Cardiac fibroblast (primary cell): Measurements from ENCODE around the gene EXOC6B.

Experiments used
- DNase-seq, 2 donors: peaks; one replicate each; pipeline versions ENCODE4 v3.0.0 to v3.0.0-alpha.2; 2010; ENCODE audit warnings: low read depth in 2 of 2
- H3K4me3 ChIP-seq, 2 donors: replicated peaks in 1 of 2; 1 replicate in 1 of 2; 2 replicates in 1 of 2; pipeline ENCODE4 v1.5.1; 2011; ENCODE audit warnings: low read depth in 2 of 2, low read length in 2 of 2, mild to moderate bottlenecking in 2 of 2, moderate library complexity in 1 of 2
- TF ChIP-seq, protein P1 (sequence below): IDR thresholded peaks from one replicate; pipeline ENCODE4 v1.5.1; 2011; ENCODE audit warnings: low read depth, mild to moderate bottlenecking, low read length, inconsistent platforms

EXOC6B gene

DNA sequence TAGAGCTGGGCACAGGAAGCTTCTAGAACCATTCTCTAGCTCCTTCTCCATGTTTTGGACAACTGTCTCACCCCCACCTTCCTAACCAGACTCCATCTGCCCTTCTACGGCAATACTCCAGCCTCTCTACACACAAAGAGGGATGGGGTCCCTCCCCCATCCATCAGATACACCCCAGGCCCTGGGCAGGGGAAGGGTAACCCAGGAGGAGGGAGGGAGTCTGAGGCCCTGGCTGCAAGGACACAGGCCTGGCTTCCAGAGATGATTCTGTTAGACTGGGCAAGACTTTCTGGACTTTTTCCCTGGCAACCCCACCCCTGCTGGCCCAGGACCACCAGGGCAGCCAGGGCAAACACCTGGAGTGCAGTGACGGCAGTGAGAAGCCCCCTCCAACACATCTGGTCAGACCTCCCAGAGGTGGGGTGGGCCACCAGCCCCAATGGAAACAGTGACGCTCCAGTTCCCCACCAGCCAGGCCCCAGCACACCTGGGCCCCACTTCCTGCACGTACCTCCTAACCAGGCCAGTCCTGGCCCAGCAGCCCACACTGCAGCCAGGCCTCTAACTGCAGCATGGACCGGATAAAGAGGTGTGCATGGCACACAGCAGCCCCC, 684.7 kb downstream of the EXOC6B start:
- TF ChIP-seq, protein P1, sequence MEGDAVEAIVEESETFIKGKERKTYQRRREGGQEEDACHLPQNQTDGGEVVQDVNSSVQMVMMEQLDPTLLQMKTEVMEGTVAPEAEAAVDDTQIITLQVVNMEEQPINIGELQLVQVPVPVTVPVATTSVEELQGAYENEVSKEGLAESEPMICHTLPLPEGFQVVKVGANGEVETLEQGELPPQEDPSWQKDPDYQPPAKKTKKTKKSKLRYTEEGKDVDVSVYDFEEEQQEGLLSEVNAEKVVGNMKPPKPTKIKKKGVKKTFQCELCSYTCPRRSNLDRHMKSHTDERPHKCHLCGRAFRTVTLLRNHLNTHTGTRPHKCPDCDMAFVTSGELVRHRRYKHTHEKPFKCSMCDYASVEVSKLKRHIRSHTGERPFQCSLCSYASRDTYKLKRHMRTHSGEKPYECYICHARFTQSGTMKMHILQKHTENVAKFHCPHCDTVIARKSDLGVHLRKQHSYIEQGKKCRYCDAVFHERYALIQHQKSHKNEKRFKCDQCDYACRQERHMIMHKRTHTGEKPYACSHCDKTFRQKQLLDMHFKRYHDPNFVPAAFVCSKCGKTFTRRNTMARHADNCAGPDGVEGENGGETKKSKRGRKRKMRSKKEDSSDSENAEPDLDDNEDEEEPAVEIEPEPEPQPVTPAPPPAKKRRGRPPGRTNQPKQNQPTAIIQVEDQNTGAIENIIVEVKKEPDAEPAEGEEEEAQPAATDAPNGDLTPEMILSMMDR = no peak
- no peak for DNase-seq
- H3K4me3 ChIP-seq = no peak overlapping the region

DNA sequence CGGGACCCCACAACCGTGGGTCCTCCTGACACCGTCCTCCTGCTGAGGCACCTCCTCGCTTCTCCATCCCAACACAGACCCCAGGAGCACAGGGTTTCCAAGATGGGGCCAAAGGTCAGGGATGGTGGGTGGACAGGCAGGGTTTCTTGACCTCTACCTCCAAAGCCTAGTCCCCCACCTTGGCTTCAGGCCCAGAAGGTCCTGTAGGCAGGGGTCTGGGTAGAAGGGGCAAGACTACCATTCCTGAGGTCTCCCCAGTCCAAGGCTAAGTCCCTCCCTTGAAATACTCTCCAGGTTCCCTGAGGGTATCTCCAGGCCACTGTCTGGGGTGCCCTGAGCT, 685.2 kb downstream of the EXOC6B start:
- TF ChIP-seq, protein P1 = no peak
- DNase-seq = no peak

DNA sequence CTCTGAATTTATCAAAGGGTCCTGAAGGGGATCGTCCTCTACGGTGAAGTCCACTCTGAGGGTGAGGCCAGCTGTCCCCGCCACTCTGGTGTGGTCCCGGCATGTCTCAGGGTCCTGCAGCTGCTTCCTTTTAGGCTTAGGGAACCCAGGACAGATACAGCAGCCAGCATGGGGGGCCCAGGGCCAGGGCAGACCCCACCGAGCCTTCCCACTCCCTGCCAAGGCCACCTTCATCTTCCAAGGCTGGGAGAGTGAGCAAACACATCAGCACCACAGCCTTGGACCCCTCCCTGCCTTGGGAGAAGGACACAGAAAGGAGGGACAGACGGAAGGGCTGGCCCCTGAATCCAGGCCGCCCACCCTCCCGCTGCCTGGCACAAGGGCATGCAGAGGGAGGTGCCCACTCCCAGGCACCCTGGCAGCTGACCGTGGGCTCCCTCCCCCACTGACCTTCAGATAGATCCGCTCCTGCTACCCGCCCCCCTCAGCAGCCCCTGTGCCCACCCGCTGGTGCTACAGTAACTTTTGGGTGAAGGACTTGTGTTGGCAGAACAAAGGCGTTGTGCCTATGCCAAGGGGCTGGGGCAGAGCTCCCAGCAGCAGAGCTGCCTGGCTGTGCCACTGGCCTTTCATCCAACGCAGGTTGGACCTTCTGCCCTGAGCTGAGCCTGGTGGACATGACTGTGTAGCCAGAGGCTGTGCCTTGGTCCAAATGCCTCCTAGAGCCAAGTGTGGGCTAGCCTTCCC, 685.8 kb downstream of the EXOC6B start:
- no peak for DNase-seq
- TF ChIP-seq, protein P1 = no peak
- H3K4me3 ChIP-seq = no peak overlapping the region

More for the DNA sequence above, 685.2 kb downstream of the EXOC6B start:
- no peak overlapping the region for H3K4me3 ChIP-seq

DNA sequence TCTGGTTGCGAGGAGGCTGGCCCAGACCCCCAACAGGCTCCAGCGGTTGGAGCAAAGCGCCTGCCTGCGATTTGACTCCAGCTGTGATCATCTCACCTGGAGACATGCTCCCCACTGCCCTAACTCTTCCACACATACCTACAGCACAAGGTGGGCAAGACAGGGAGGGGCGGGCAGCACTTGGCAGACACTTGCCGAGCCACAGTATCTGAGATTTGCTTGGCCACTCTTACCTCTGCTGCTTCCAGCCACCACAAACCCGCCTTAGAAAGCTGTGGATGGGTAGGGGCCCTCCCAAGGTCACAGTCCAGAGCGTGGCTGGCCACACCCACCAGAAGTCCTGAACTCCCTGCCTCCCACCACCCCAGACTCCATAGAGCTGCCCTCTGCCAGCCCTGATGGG, 686.4 kb downstream of the EXOC6B start:
- no peak for DNase-seq
- no peak overlapping the region for H3K4me3 ChIP-seq
- TF ChIP-seq, protein P1 = no peak

DNA sequence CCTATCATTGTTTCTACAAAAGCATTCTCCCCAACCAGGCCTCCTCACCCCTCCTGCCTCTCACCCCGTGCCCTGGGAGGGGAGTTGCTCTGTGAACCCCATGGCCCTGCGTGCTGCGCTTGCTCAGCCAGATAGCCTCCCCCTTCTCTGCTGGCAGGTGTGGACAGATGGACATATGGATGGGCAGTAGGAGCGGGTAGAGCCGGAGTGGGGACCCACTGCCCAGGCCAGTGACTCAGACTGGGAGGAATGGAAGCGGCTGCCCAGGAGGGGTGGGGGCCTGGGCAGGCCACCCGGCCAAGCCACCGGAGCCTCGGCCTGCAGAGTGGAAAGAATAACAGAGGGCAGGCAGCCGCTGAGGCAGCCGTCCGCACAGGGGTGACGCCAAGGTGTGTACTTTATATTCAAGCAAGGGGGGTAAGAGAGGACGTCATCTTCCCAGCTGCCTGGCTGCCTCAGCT, 686.9 kb downstream of the EXOC6B start:
- TF ChIP-seq, protein P1 = no peak
- DNase-seq = no peak
- no peak overlapping the region for H3K4me3 ChIP-seq

DNA sequence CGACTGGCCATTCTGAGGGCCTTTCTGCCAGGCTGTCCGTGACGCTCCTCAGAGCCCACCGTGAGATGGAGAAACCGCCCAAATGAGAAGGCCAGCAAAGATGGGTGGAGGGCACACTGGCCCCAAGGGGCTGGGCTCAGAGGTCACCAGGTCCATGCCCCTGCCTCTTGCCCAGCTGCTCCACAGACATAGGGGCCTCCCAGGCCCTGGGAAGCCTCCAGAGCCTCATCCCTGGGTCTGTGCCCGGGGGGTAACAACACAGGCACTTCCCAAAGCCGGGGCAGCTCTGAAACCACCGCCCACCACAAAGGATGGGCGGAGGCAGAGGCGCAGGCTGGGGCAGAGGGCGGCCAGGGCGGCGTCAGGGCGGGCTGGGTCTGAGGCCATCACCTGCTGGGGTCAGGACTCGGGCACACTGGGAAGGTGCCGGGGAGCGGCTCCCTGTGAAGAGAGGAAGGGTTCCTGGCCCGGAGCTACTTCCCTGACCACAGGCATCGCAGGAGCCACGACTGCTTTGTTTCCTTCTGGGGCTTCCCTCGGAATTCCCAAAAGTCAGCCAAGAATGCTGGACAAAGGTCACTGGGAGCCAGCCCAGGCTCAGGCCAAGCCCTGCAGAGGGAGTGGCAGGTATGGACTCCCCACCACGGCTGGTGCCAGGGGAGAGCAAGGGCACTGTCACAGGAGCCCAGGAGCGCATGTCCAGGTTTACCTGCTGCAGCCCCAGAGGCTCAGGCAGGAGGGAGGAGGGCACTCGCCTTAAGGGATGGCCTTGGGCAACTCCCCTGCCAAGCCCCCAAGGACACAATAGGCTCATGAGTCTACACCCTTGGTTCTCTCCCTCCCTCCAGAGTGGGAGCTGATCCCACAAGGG, 687.6 kb downstream of the EXOC6B start:
- H3K4me3 ChIP-seq = no peak overlapping the region
- TF ChIP-seq, protein P1 = no peak
- no peak for DNase-seq
